GM19438 (cell line): ENCODE results near the gene DNLZ.
A peak's percentile ranks its signal among the peaks of the same experiment; 100 is the strongest.
"Not testable (repeated sequence)": the region's sequence is repeated elsewhere in the genome, so short reads cannot be mapped to it uniquely, and the experiment has no call there.

Source experiments
- ATAC-seq: cut with Tn5 transposase; IDR thresholded peaks from one replicate; pipeline ENCODE4 v1.9.1; 2021; ENCODE audit warnings: low read depth; ENCODE audit not compliant: unreplicated experiment

DNLZ gene

DNA sequence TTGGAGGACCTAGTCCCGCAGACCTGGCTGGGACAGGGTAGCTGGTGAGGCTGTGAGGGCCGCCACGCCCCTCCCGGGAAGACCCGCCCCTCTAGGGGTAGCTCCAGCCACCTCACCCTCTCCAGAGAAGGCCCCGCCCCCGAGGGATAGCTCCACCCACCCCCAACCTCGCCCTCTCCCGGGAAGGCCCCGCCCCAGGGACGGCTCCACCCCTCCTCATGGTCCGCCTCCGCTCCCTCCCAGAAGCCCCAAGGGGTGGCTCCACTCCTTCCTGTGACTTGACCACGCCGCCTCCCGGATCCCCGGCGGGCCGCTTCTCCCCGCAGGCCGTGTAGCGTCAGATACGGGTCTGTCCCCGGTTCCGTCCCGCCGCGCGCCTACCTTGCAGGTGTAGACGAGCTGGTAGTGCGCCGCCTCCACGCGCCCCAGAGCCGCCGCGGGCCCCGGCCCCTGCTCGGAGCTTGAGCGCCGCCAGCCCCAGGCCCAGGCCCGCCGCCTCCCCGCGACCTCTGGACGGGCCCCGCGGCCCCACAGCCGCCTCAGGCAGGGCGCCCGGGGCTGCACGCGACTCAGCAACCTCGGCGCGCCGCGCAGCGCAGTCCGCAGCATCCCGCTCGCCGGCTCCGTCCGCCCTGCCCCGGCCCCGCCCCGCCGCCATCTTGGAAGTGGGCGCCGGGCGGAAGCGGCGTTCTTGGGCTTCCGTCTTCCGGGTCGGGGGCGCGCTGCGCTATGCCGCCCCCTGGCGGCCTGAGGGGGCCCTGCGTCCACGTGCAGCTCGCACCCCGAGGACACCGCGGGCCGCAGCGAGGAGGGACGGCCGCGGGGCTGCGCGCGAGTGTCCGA lies at the start of gene DNLZ:
Gene DNLZ, minus strand, starts transcription at position 639 of the 843 bp plus-strand sequence. Its CDS starts 30 bp downstream, at position 609.
- peak; percentile 78 for ATAC-seq

DNA sequence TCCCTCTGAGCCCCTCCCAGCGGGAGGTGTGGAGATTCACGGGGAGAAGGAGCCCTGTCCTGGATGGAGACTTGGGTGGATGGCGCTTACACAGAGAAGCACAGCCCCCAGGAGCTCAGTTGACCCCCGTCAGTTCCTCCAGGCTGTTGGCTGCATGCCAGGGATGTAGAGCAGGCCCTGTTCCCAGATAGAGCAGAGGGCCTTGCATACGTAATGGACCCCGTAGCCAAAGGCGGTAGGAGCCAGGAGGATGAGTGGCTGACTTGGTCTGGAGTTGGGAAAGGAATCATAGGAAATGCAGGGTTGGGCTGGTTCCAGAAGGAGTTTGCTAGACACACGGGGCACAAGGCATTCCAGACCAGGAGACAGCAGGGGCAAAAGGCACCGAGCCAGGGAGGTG lies 49.4 kb upstream of the DNLZ start:
- ATAC-seq: no peak

DNA sequence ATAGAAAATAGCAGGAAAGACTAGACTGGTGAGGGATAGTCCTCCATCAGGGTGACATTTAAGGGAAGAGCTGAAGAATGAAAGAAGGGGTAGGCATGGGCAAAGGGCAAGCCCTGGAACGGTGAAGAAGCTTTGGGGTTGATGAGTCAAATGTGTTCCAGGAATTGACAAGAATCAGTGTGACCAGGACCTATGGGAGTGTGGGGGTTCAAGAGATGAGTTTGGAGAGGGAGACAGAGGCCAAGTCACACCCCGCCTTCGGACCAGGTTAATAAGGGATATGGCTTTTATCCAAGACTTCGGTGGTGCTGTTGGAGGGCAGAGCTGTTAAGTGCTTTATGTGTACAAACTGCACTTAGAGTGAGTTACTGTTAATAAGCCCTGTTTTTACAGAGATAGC lies 47.8 kb upstream of the DNLZ start:
- no peak for ATAC-seq

- ATAC-seq: peak; percentile 89
These were observed 47.1 kb upstream of the DNLZ start, which contains the start of the genes ENTR1 and PMPCA for GRCh38 chr9:136410500-136411287. Gene ENTR1 (minus strand): TSS chr9:136410614. CDS start chr9:136410397, 217 bp downstream. Gene PMPCA (plus strand): TSS chr9:136410658. CDS start chr9:136410669, 11 bp downstream.

DNA sequence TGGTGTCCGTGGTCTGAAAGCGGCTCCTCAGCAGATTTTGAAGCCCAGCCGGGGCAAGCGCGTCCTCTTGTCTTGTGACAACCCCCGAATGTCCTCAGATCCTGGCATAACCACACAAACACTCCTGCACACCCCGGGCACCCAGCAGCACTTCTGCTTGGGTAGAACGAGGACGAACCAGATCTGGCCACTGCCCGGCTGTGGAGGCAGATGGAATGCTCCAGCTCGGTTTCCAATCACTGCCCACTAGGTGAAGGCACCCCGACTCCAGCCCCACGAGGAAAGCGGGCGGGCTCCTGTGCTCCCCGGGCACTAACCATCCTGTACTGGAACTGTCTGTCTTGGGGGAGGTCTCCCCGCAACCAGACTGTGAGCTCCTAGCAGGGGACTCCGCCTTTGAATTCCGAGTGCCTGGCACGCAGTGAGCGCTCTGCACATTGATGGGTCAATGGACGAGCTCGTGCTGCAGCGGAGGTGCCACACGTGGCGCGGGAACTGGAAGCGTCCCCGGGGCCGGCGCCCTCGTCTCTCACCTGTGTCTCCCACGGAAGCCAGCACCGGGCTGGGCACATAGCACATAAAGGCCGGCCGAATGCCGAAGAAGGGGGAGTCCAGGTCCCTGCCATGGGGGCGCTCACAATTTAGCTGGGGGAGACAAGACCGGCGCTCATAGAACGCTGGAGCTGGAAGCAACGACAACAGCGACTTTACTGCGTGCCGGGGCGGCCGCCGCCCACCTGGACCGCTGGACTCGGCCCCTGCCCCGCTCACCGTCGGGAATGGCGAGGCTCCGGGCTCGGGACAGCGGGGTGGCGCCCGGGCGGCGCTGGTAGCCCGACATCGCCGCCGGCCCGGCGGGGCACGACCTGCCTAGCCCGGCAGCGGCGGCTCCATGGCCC lies 46.3 kb upstream of the DNLZ start:
- peak; percentile 25 for ATAC-seq

DNA sequence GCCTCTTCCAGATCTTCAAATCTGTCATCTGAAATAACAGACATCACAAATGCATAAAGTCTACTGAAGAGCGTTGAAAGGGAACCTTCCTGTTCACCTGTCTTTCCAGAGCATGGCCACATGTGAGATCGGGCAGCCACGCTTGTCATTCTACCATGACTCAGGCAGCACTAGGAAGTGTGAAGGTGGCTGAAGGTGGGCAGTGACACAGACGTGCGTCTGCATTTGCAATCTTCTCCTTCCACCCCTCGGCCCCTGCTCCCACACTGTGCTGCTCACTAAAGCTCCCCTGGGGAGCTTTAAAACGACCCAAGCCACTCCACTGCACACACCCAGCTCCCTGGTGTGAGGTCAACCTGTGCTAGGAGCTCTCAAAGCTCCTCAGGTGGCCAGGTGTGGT lies 44.4 kb upstream of the DNLZ start:
- no peak for ATAC-seq

GRCh38 chr9:136407061-136407460 lies 43.5 kb upstream of the DNLZ start:
- not testable (repeated sequence) for ATAC-seq

GRCh38 chr9:136405904-136406303 lies 42.4 kb upstream of the DNLZ start:
- ATAC-seq: not testable (repeated sequence)

DNA sequence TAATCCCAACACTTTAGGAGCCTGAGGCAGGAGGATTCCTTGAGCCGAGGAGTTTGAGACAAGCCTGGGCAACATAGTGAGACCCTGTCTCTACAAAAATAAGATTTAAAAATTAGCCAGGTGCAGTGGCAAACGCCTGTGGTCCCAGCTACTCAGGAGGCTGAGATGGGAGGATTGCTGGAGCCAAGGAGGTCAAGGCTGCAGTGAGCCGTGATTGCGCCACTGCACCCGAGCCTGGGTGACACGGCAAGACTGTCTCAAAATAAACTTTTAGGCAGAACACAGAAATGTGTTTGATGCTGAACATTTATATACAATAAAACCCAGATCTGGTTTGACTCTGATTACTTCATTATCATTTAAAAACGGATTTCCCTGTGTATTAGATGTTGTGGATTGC lies 41.9 kb upstream of the DNLZ start:
- no peak for ATAC-seq

- no peak for ATAC-seq
These were observed 41.2 kb upstream of the DNLZ start for GRCh38 chr9:136404801-136405136.

GRCh38 chr9:136403915-136404800 lies 40.6 kb upstream of the DNLZ start:
- no peak for ATAC-seq

DNA sequence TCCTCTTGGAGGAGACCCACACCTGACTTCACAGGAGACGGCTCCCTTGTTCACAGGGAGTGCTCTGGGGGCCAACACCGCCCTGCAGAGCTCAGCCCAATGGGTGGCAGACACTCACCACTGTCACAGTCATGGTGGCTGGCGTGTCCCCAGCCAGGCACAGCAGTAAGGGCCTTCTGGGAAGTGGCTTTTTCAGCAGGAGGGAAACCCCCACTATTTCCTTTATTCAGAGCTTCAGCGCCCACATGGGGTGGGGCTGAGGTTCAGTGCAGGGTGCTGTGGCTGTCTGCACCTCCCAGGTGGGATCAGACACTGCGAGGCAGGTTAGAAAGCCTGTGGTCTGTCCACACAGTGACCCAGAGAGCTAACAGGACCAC lies 40.0 kb upstream of the DNLZ start:
- no peak for ATAC-seq

DNA sequence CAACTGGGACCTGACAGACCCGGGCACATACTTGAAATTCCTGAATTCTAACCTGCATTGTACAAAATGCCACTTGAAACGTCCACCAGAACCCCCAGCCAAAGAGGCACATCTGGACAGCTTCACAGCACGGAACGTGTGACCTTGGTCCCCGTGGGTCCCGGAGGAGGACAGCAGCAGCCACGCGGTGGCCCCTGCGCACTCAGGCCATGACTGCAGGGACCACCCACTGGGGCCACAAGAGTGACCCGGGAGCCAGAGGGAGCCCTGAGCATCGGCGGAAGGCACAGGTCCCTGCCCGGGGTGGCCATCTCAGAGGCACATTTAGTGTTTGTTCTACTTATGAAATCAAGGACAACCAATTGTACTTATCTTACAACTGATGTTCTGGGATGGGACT lies 38.5 kb upstream of the DNLZ start:
- no peak for ATAC-seq

GRCh38 chr9:136401173-136401922 lies 37.8 kb upstream of the DNLZ start:
- ATAC-seq: no peak

GRCh38 chr9:136400038-136400834 lies 36.7 kb upstream of the DNLZ start, which contains the start of gene SNAPC4:
Gene SNAPC4 (minus strand): TSS chr9:136400170. CDS start chr9:136398428, 1,742 bp downstream.
- peak; percentile 48 for ATAC-seq

GRCh38 chr9:136399176-136400037 lies 35.9 kb upstream of the DNLZ start:
- ATAC-seq: peak; percentile 9

DNA sequence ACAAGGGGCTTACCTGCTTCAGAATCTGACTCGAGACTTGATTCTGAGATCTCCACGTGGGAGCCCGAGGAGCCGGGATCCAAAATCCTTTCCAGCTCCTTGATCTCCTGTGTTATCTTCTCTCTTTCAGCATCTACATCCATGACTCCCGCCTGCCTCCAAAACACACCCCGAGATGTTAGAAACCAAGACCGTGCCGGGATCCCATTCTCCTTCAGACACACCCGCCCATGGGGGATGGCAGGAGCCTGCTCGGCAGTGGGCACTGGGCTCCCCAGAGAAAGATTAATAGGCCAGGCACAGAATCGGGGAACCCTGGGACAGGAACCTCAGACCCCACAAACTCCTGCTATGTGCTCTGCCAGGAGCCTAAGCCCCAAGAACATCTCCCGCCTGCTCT lies 34.7 kb upstream of the DNLZ start:
- ATAC-seq: no peak
